ENCODE results near the gene CCDC78.
A peak's percentile ranks its signal among the peaks of the same experiment; 100 is the strongest.

CCDC78 gene

GRCh38 chr16:698911-699671 is 27.2 kb downstream of the CCDC78 start:
- no peak for TF ChIP-seq L3MBTL2 (conservative IDR thresholded peaks at IDR 0.05)
- POLR2A ChIA-PET, result interaction anchor here (1.6 kb wide), 1 partner anchor 9 kb away, joined by 8 read pairs; the partner anchor contains the start of gene WDR24
- CTCF ChIA-PET, result no interaction called here

DNA sequence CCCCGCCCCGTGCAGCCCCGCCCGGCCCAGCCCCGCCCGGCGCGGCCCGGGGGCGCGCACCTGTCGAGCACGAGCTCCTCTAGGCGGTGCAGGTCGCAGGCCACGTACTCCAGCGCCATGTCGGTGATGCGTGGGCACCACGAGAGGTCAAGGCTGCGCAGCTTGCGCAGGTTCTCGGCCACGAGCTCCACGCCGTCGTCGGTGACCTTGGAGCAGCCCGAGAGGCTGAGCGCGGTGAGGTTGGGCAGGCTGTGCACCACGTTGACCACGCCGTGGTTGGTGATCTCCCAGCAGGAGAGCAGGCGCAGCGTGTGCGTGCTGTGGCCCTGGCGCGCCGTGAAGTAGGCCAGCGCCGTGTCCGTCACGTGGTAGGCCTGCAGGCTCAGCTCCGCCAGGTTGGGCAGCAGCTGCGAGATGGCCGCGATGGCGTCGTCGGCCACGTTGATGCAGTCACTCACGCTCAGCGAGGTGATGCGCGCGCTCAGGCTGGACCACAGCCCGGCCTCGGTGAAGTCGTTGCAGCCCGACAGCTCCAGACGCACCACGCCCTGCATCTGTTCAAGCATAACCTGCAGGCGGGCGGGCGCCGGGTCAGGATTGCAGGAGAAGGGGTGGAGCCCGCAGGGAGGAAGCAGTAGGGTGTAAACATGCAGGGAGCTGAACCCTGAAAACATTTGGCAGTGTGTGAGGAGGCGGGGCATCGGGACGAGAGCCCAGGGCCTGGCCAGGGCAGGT is 30.7 kb downstream of the CCDC78 start:
- DNase-seq (ENCODE audit: extremely low spot score), result no peak
- TF ChIP-seq FOXM1 (IDR thresholded peaks at IDR 0.05; ENCODE audit: borderline replicate concordance), result no peak
- no peak for TF ChIP-seq FOXA1 (IDR thresholded peaks at IDR 0.05)
- TF ChIP-seq ELF4 (IDR thresholded peaks at IDR 0.05), result no peak
- TF ChIP-seq ZNF384 (IDR thresholded peaks at IDR 0.05), result no peak
- no peak for TF ChIP-seq HDGF (IDR thresholded peaks at IDR 0.05; ENCODE audit: borderline replicate concordance)
- no peak for TF ChIP-seq TARDBP (IDR thresholded peaks at IDR 0.05)
- TF ChIP-seq CTBP1 (IDR thresholded peaks at IDR 0.05; ENCODE audit: borderline replicate concordance), result no peak
- POLR2A ChIA-PET, result interaction anchor here (1.0 to 1.4 kb wide), 3 partner anchors 24 to 26 kb away, joined by 3 read pairs; partner anchors contain the start of gene ANTKMT
- CTCF ChIA-PET, result interaction anchor here (1.0 kb wide), 1 partner anchor 10 kb away, joined by 3 read pairs; the partner anchor contains the start of gene FBXL16

More at GRCh38 chr16:698911-699671, 27.2 kb downstream of the CCDC78 start:
- DNase-seq (ENCODE audit: extremely low spot score), result no peak

GRCh38 chr16:694863-695354 is 31.3 kb downstream of the CCDC78 start:
- CTCF ChIA-PET, result no interaction called here
- TF ChIP-seq NFRKB (IDR thresholded peaks at IDR 0.05) (no peak), ZNF384 (IDR thresholded peaks at IDR 0.05) (no peak), TARDBP (IDR thresholded peaks at IDR 0.05) (no peak), FOXK2 (IDR thresholded peaks at IDR 0.05) (no peak), LEF1 (IDR thresholded peaks at IDR 0.05; ENCODE audit: borderline replicate concordance) (no peak), ELF4 (IDR thresholded peaks at IDR 0.05) (no peak), BHLHE40 (IDR thresholded peaks at IDR 0.05; ENCODE audit: borderline replicate concordance) (no peak), ARNT (IDR thresholded peaks at IDR 0.05) (no peak), CTBP1 (IDR thresholded peaks at IDR 0.05; ENCODE audit: borderline replicate concordance) (no peak), HDGF (IDR thresholded peaks at IDR 0.05; ENCODE audit: borderline replicate concordance) (no peak), FOXM1 (IDR thresholded peaks at IDR 0.05; ENCODE audit: borderline replicate concordance) (no peak), FOXA1 (IDR thresholded peaks at IDR 0.05) (no peak)
- TF ChIP-seq, protein P1, sequence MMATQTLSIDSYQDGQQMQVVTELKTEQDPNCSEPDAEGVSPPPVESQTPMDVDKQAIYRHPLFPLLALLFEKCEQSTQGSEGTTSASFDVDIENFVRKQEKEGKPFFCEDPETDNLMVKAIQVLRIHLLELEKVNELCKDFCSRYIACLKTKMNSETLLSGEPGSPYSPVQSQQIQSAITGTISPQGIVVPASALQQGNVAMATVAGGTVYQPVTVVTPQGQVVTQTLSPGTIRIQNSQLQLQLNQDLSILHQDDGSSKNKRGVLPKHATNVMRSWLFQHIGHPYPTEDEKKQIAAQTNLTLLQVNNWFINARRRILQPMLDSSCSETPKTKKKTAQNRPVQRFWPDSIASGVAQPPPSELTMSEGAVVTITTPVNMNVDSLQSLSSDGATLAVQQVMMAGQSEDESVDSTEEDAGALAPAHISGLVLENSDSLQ (IDR thresholded peaks at IDR 0.05), result no peak
- peak; percentile 39 for DNase-seq (ENCODE audit: extremely low spot score)
- POLR2A ChIA-PET, result interaction anchor here (1.0 to 1.4 kb wide), 3 partner anchors 24 to 26 kb away, joined by 3 read pairs; partner anchors contain the start of gene ANTKMT

DNA sequence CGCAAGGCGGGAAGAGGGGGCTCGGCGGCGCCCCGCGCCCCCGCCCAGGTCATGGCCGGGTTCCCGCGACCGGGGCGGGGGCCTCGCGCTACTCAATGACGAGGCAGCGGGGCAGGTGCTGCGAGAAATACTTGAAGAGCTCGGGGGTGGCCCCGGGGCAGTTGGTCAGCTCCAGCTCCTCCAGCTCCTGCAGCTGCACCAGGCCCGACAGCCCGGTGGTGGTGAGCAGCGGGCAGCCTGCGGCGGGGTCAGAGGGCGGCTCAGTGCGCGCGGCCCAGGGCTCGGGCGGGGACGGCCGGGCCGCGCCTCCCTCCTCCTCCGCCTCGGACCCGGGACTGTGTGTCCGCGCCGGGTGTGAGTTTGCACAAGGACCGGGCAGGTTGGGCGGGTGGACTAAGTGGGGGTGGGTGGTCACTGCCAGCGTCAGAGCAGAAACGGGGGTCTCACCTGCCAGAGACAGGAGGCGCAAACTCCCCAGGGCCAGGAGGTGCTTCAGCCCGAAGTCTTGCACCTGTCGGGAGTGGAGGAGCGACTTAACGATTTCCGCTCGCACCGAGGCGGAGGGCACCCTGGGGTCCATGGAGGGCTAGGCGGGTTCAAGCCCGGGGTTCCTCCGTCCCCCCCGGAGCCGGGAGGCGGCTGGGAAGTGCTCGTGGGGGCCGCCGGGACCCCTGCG is 31.9 kb downstream of the CCDC78 start:
- ChIA-PET CTCF (no interaction called here), POLR2A (no interaction called here)
- DNase-seq (ENCODE audit: extremely low spot score), result no peak
- no peak for TF ChIP-seq NFRKB (IDR thresholded peaks at IDR 0.05)
- no peak for TF ChIP-seq CTBP1 (IDR thresholded peaks at IDR 0.05; ENCODE audit: borderline replicate concordance)
- no peak for TF ChIP-seq L3MBTL2 (conservative IDR thresholded peaks at IDR 0.05)
- no peak for TF ChIP-seq SUZ12 (IDR thresholded peaks at IDR 0.05)
- TF ChIP-seq TARDBP (IDR thresholded peaks at IDR 0.05), result no peak
- TF ChIP-seq ARNT (IDR thresholded peaks at IDR 0.05), result no peak
- no peak for TF ChIP-seq BHLHE40 (IDR thresholded peaks at IDR 0.05; ENCODE audit: borderline replicate concordance)
- TF ChIP-seq LEF1 (IDR thresholded peaks at IDR 0.05; ENCODE audit: borderline replicate concordance), result no peak
- no peak for TF ChIP-seq ZNF384 (IDR thresholded peaks at IDR 0.05)
- no peak for TF ChIP-seq FOXM1 (IDR thresholded peaks at IDR 0.05; ENCODE audit: borderline replicate concordance)
- TF ChIP-seq FOXK2 (IDR thresholded peaks at IDR 0.05), result no peak
- no peak for TF ChIP-seq ELF4 (IDR thresholded peaks at IDR 0.05)
- no peak for TF ChIP-seq HDGF (IDR thresholded peaks at IDR 0.05; ENCODE audit: borderline replicate concordance)

GRCh38 chr16:693766-694165 is 32.5 kb downstream of the CCDC78 start:
- POLR2A ChIA-PET, result no interaction called here
- DNase-seq (ENCODE audit: extremely low spot score), result no peak
- CTCF ChIA-PET, result no interaction called here
- TF ChIP-seq ELF4 (IDR thresholded peaks at IDR 0.05) (no peak), L3MBTL2 (conservative IDR thresholded peaks at IDR 0.05) (no peak), ZNF384 (IDR thresholded peaks at IDR 0.05) (no peak), FOXM1 (IDR thresholded peaks at IDR 0.05; ENCODE audit: borderline replicate concordance) (no peak), SP1 (IDR thresholded peaks at IDR 0.05) (no peak), LEF1 (IDR thresholded peaks at IDR 0.05; ENCODE audit: borderline replicate concordance) (no peak), SUZ12 (IDR thresholded peaks at IDR 0.05) (no peak), NFRKB (IDR thresholded peaks at IDR 0.05) (no peak), BHLHE40 (IDR thresholded peaks at IDR 0.05; ENCODE audit: borderline replicate concordance) (no peak), CTBP1 (IDR thresholded peaks at IDR 0.05; ENCODE audit: borderline replicate concordance) (no peak), TARDBP (IDR thresholded peaks at IDR 0.05) (no peak), FOXA1 (IDR thresholded peaks at IDR 0.05) (no peak)
- TF ChIP-seq, protein P1 (IDR thresholded peaks at IDR 0.05), result no peak

- CTCF ChIA-PET, result no interaction called here
- no peak for DNase-seq (ENCODE audit: extremely low spot score)
- TF ChIP-seq FOXA1 (IDR thresholded peaks at IDR 0.05), result no peak
- no peak for TF ChIP-seq SUZ12 (IDR thresholded peaks at IDR 0.05)
- POLR2A ChIA-PET, result interaction anchor here (1.1 kb wide), 1 partner anchor 13 kb away, joined by 4 read pairs; the partner anchor contains the start of gene STUB1
These were observed 32.9 kb downstream of the CCDC78 start for GRCh38 chr16:693364-693763.

Measured in HEK293T (cell line).